Measurements from ENCODE around the gene IFNGR2.

- TF ChIP-seq EZH2phosphoT487 (IDR thresholded peaks at IDR 0.05; ENCODE audit: borderline replicate concordance) (no peak), CTCF (conservative IDR thresholded peaks at IDR 0.05; ENCODE audit: low read length) (no peak)
Measured at GRCh38 chr21:33394260-33394659, 9.0 kb upstream of the IFNGR2 start.
